NCI-H1048 (cell line): Measurements from ENCODE around the gene PKDREJ.

ENCODE experiments used
- DNase-seq: peaks from one replicate; lab custom pipeline; 2025; lab: John Stamatoyannopoulos, UW

The PKDREJ gene

GRCh38 chr22:46239261-46240048, 23.7 kb downstream of the PKDREJ start:
- no peak for DNase-seq

- no peak for DNase-seq
These were observed 24.6 kb downstream of the PKDREJ start for GRCh38 chr22:46238541-46238940.

GRCh38 chr22:46237453-46238124, 25.6 kb downstream of the PKDREJ start:
- DNase-seq, result no peak

GRCh38 chr22:46234969-46235368, 28.2 kb downstream of the PKDREJ start:
- no peak for DNase-seq

- DNase-seq, result no peak
These were observed 29.9 kb downstream of the PKDREJ start for GRCh38 chr22:46233231-46233630.

- no peak for DNase-seq
These were observed 32.8 kb downstream of the PKDREJ start for GRCh38 chr22:46230262-46230901.

- no peak for DNase-seq
These were observed 33.4 kb downstream of the PKDREJ start for GRCh38 chr22:46229701-46230100.

GRCh38 chr22:46226577-46226976, 36.6 kb downstream of the PKDREJ start:
- no peak for DNase-seq

GRCh38 chr22:46225631-46226030, 37.5 kb downstream of the PKDREJ start:
- no peak for DNase-seq

GRCh38 chr22:46224898-46225290, 38.2 kb downstream of the PKDREJ start:
- no peak for DNase-seq

- no peak for DNase-seq
These were observed 38.9 kb downstream of the PKDREJ start for GRCh38 chr22:46224044-46224897.

GRCh38 chr22:46220921-46221320, 42.2 kb downstream of the PKDREJ start:
- no peak for DNase-seq

GRCh38 chr22:46219636-46220035, 43.5 kb downstream of the PKDREJ start:
- no peak for DNase-seq

- no peak for DNase-seq
These were observed 48.5 kb downstream of the PKDREJ start for GRCh38 chr22:46214616-46215015.

GRCh38 chr22:46214149-46214548, 49.0 kb downstream of the PKDREJ start:
- DNase-seq, result no peak

GRCh38 chr22:46213052-46213451, 50.1 kb downstream of the PKDREJ start:
- no peak for DNase-seq

- DNase-seq, result no peak
These were observed 50.9 kb downstream of the PKDREJ start for GRCh38 chr22:46212195-46212594.

GRCh38 chr22:46209262-46209661, 53.9 kb downstream of the PKDREJ start:
- DNase-seq, result no peak
